K562 (cell line): Measurements from ENCODE around the gene DEDD. TPM values are rescaled to one million over a fixed set of nuclear protein-coding genes. Genes with fewer than 3 reads are reported as not detected.
A peak's percentile ranks its signal among the peaks of the same experiment; 100 is the strongest.

Experiments
- CHD7 ChIP-seq: fragments of 200-600 bp; sonication (generic); IDR thresholded peaks from one replicate; pipeline ENCODE4 v1.6.1; 2012; ENCODE audit warnings: mild to moderate bottlenecking, low read depth, low read length, inconsistent platforms
- GABPB2 ChIP-seq: fragments of 250-450 bp; sonication (Bioruptor Pico); conservative IDR thresholded peaks from 2 replicates; pipeline ENCODE4 v1.5.1; 2021; ENCODE audit warnings: mild to moderate bottlenecking
- PHF20 ChIP-seq: fragments of 450-650 bp; IDR thresholded peaks from 2 replicates; pipeline ENCODE4 v1.6.1; 2018; ENCODE audit not compliant: partially characterized antibody
- ZMIZ1 ChIP-seq, 2 experiments: fragments of 150-350 bp in 1 of 2; IDR thresholded peaks; 2 replicates each; pipeline ENCODE4 v1.6.1; 2012 to 2016; ENCODE audit warnings: low read depth in 2 of 2, low read length in 2 of 2, mild to moderate bottlenecking in 1 of 2, moderate library complexity in 1 of 2
- polyA plus RNA-seq, 8 experiments: library from polyadenylated mRNA; depleted of rRNA in 4 of 8; stranded (reverse) in 5 of 8; unstranded in 3 of 8; fragments of >200 nt; fragmentation: Nextera tagmentation in 2 of 8; fragmentation: Illumina TruSeq in 1 of 8; extraction: Ambion mirVana in 2 of 8; extraction: Trizol in 1 of 8; gene quantifications; 2 replicates each; pipeline versions ENCODE4 v1.2.1 to v1.2.3, GENCODE V29; 2011 to 2014; ENCODE audit warnings: inconsistent platforms in 1 of 8, missing spikeins in 1 of 8
- total RNA-seq, 7 experiments: library from RNA; depleted of rRNA in 6 of 7; stranded (reverse); fragments of >200 nt in 6 of 7; fragmentation: Illumina TruSeq in 2 of 7; extraction: Trizol in 2 of 7; gene quantifications; 2 replicates each; pipeline versions ENCODE4 v1.2.1 to v1.2.3, GENCODE V29; 2011 to 2021; ENCODE audit warnings: low replicate concordance in 1 of 7

Gene DEDD
- total and polyA plus RNA-seq, 9 of the 15 experiments (the other 6 are each of a cell fraction or from before 2014, with no cell fraction given) = 11.6 to 41.0 (median 16.8) TPM

- TF ChIP-seq PHF20 (peak; percentile 40), CHD7 (no peak), ZMIZ1 (IDR thresholded peaks at IDR 0.05; ENCODE audit: low read depth in 2 of 2, low read length in 2 of 2) (no peak), GABPB2 (CRISPR knock-in tag) (no peak)
Measured at GRCh38 chr1:161132410-161133219, at the start of gene DEDD (continued).
